Activated CD8-positive, alpha-beta memory T cell treated with anti-CD3 and anti-CD28 coated beads, Interleukin-2, amount 50 U/mL, for 4 hours (primary cell): ENCODE results near the gene COX7B.
"Not testable (repeated sequence)": the region's sequence is repeated elsewhere in the genome, so short reads cannot be mapped to it uniquely, and the experiment has no call there.

Experiments
- DNase-seq: peaks from one replicate; pipeline ENCODE4 v3.0.0-alpha.2; 2020

The COX7B gene

DNA sequence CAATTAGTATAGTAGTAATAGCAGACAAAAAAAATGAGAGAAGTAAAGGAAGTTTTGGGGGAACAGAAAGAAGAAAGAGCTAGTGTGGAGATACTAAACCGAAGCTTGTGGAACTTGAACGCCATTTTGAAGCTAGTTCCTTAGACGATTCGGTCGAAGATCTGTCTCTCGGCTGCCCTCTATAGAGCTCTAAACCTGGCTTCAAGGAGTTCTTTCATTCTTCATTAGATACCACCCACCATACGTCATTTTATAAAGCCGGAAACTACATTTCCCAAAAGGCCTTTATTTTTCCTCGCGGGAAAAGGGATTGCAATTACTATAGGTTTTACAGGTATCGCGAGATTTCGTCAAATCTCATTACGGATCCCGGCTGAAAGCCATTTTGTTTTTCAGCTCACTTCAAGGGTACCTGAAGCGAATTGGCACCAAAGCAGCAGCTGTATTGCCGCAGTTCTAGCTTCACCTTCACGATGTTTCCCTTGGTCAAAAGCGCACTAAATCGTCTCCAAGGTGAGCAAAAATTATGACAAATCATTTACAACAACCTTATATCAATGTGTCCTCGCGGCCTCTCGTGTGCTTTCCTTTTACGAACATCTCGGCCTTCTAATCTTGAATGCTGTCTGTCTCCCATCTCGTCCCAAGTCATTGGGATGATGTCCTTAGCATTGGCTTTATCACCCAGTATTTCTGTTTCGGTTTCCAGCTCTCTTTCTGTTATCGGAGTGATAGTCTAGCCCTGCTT, at the start of gene COX7B:
TSS of gene COX7B (plus strand) at position 388 of the 748 bp plus-strand sequence. CDS start at position 474, 86 bp downstream.
- peak; percentile 51 for DNase-seq

DNA sequence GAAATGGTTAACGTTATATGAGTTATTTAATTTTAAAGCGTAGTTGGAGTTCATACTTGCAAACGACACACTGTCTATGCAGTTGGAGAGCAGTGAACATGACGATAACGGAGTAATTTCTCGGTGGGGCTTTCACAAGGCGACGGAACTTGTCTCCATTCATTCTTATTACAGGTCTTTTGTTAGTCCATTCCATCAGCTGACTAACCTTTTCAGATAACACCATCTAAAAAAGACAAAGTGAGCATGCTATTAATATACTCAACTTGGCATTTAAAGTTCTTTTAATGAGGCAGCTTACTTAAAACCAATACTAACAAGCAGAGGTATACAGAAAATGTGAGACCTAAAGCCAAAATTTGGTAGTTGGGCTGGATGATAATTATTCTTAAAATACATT, 23.9 kb upstream of the COX7B start:
- DNase-seq, result no peak

DNA sequence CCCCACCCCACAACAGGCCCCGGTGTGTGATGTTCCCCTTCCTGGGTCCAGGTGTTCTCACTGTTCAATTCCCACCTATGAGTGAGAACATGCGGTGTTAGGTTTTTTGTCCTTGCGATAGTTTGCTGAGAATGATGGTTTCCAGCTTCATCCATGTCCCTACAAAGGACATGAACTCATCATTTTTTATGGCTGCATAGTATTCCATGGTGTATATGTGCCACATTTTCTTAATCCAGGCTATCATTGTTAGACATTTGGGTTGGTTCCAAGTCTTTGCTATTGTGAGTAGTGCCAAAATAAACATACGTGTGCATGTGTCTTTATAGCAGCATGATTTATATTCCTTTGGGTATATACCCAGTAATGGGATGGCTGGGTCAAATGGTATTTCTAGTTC, 17.9 kb upstream of the COX7B start:
- not testable (repeated sequence) for DNase-seq

- no peak for DNase-seq
Measured at GRCh38 chrX:77892887-77893286, 6.4 kb upstream of the COX7B start.

GRCh38 chrX:77893713-77894112, 5.6 kb upstream of the COX7B start:
- no peak for DNase-seq

DNA sequence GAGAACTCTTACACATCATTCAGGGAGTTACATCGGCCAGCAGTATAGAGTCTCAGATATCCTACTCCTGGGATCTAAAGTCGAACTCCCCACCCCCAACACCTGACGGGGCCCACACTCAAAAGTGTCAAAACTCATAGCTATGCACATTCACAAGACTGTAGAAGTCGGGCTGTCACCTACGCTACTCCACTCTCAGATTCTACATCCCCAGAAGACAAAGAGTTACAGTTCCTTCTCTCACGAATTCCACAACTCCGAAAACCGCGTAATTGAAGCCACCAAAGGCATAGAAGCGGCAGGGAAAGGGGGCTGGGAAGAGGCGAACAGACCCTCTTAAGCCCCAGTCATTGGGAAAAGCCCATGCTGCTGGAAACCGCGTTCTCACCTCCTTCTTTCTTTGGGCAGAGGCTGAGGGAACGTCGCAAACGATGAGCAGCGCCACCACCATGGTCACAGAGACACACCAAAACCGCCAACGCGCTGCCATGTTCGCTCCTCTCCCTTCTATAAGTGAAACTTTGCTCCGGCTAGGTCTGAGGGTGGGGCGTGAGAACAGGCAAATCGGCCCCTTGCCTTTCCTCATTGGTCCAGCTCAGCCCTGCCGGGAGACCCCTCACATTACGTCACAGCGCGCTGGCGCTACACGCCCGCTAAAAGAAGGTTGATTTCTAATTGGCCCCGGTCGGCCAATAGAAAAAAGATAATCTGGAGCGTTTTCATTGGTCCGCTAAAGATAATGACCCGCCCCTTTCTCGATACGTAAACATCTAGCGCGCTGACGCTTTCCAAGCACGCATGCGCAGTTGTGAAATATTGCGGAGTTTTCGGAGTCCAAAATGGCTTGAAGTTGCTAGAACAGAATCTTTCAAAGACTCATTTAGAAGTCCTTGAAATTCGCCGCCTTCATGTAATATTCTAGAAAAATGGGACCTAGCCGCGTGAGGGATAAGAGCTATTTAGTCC, 4.1 kb upstream of the COX7B start, which contains the start of gene MAGT1:
TSS of gene MAGT1 (minus strand) at position 515 of the 966 bp plus-strand sequence. CDS start at position 490, 25 bp downstream.
- peak; percentile 84 for DNase-seq

GRCh38 chrX:77900688-77901087, 1.4 kb downstream of the COX7B start:
- DNase-seq, result no peak

DNA sequence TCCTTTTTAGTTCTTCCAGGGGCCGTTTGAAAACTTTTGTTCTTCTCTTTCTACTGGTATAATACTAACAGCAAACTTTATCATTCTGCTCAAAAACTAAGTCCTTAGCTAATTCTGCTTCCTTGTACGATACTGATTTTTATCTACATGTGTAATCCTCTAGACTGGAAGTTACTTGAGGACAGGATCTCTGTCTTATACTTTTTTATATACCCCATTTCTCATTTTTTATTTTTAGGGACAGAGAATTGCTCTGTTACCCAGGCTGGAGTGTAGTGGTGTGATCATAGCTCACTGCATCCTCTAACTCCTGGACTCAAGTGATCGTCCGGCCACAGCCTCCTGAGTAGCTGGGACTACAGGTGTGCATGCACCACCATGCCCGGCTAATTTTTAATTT, 2.2 kb downstream of the COX7B start:
- DNase-seq, result no peak

DNA sequence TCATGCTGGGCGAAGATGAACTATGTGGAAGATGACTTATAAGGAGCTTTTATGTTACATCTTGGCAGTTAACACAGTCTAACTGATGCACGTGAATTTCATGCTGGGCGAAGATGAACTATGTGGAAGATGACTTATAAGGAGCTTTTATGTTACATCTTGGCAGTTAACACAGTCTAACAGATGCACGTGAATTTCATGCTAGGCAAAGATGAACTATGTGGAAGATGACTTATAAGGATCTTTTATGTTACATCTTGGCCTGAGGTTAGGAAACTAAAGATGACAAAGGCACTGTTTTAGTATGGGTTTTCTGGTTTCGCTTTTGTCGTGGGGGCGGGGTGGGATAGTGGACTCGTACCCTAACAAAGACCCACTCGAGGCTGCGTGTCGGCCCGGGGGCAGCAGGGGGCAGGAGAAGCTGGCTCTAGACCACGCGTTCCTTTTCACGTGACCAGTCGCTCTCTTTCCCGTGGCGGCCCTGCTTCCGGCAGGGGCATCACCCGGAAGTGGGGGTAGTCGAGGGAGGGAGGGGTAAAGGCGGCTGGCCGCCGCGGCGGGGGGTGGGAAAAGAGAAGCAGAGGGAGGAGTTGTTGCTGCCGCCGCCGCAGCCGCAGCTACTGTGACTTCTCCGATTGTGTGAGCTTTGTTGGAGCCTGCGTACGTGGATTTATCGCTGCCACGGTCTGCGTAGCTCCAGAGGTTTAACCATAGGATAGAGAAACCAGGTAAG, 11.0 kb downstream of the COX7B start, which contains the start of gene ATP7A:
TSS of gene ATP7A (plus strand) at position 586 of the 733 bp plus-strand sequence. CDS start 60,949 bp downstream, outside the sequence.
- DNase-seq, result peak; percentile 89

- DNase-seq, result no peak
Measured at GRCh38 chrX:77917294-77917933, 18.1 kb downstream of the COX7B start.

- no peak for DNase-seq
Measured at GRCh38 chrX:77918568-77918967, 19.3 kb downstream of the COX7B start.

- not testable (repeated sequence) for DNase-seq
Measured at GRCh38 chrX:77919370-77919769, 20.1 kb downstream of the COX7B start.

DNA sequence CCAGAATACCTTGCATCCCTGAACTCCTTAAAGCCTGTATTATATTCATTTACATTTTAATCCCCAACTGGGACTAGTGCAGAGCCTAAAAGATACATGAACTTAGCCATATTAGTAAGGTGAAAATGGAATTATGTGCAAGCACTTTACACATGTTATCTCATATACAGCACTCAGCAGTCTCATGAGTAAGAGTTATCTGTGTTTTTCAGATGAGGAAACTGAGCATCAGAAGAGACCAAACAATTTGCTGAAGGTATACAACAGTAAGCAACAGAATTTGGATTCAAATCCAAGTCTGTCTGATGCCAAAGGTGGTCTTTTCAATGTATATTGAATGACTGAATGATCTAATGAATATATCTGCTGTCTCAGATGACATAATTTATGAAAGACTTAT, 23.5 kb downstream of the COX7B start:
- no peak for DNase-seq

GRCh38 chrX:77924320-77924859, 25.1 kb downstream of the COX7B start:
- DNase-seq, result no peak

DNA sequence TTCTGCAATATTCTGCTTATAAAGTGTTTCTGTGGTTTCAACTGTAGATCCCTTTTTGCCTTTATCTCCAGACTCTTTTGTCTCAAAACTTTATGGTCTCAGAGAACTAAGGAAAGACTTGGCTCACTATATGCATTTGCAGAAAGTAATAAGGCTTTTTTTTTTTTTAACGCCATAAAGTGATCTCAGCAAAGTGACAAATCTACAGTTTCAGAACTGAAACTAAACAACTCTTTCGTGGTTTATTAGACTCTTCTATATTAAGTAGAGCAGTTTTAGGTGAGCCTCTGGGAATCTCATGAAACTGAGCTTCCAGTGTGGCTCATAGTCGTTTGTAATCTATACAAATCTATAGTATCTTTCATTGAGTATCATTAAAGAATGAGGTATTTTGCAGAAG, 26.5 kb downstream of the COX7B start:
- no peak for DNase-seq

GRCh38 chrX:77930581-77930980, 31.3 kb downstream of the COX7B start:
- DNase-seq, result no peak

GRCh38 chrX:77935886-77936285, 36.6 kb downstream of the COX7B start:
- no peak for DNase-seq

DNA sequence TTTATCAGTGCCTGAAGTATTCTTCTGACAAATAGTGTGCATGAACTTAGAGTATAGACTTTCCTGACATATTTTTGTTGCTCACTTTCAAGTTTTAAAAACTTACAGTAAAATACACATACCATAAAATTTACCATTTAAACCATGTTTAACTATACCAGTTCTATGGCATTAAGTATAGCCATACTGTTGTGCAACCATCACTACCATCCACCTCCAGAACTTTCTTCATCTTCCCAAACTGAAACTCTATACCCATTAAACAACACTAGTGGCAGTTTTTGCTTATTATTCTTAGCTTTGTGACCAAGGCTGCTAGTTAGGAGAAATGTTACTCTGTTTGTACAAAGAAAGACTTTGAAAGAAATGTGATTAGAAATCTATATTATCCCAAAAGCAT, 37.0 kb downstream of the COX7B start:
- no peak for DNase-seq

- no peak for DNase-seq
Measured at GRCh38 chrX:77937291-77937690, 38.0 kb downstream of the COX7B start.

DNA sequence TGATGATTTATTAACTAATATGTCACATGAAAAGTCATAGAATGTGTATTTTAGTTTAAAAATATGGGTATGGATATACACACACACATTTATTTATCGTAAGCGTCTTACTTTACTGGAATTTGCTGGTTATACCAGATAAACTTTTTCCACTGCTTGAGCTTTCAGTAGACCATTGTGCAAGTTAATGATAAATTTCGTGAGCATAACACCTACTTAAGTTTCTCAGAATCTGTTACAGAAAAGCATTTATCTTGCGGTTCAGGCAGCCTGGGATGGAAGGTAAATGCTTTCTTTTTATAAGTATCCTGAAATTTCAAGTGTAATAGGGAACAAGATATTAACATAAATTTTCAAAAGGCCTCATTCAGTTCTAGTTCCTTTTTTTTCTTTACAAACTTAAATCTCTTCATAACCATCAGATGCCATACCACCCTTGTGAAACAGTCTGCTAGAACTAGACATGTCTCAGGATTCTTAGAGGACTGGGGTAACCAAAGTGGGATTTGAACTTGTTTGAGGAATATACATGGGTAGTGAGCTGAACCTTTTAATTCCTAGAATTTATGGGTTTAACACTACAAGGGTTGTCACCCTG, 38.9 kb downstream of the COX7B start:
- no peak for DNase-seq

- not testable (repeated sequence) for DNase-seq
Measured at GRCh38 chrX:77945031-77945430, 45.8 kb downstream of the COX7B start.
